HG02571 (cell line): ENCODE measurements around the gene CRB2.
"Not testable (repeated sequence)": the region's sequence is repeated elsewhere in the genome, so short reads cannot be mapped to it uniquely, and the experiment has no call there.

ENCODE experiments used
- ATAC-seq: cut with Tn5 transposase; IDR thresholded peaks from one replicate; pipeline ENCODE4 v1.9.1; 2021; ENCODE audit warnings: mild to moderate bottlenecking, moderate library complexity; ENCODE audit not compliant: unreplicated experiment

CRB2 gene

DNA sequence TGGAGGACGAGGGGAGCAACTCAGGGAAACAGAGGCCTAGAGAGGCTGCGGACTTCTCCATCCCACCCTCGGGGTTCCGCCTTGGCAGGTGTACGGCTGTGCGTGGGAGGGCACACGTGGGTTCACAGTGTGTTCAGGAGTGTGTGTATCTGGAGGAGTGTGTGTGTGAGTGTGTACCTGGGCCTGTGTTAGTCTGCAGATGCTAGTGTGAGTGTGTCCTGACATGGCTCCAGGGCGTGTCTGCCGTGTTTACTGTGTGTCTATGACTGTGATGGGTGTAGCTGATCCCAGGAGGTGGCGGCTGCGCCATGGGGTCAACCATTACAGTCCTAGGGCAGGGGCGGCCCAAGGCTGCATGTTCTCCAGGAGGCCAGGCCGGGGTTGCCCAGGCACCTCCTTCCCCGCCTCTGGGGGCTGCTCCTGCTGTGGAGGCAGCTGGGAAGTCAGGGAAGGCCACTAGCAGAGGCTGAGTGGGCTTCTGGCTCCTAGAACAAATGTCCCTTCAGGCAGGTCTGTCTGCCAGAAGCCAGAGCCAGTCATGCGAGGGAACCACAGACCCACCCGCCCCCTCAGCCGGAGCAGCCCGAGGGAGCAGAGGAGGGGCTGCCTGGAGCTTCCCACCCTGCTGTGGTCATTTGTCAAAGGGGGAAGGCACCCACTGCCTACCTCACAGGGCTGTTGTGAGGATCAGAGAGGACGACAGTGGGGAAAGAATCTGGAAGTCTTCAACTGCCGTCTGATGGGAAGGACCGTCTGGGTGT is 21.4 kb downstream of the CRB2 start:
- ATAC-seq: no peak

DNA sequence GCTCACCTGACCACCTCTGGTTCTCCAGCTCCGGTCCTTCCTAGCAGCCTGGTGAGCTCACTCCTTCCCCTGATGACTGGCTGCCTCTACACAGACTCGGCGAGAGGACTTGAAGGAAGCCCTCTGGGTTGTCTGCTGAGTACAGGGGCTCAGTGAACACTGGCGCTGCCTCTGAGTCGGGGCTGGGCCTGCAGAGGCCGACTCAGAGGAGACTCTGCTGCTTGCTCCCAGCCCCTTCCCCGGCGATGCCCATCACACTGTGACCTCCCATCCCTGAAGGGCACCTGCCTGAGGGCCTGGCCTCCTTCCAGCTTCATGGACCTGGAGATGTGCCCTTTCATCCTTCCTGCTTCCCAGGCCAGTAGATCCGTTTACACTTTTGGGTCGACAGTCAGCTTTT is 22.0 kb downstream of the CRB2 start:
- no peak for ATAC-seq

DNA sequence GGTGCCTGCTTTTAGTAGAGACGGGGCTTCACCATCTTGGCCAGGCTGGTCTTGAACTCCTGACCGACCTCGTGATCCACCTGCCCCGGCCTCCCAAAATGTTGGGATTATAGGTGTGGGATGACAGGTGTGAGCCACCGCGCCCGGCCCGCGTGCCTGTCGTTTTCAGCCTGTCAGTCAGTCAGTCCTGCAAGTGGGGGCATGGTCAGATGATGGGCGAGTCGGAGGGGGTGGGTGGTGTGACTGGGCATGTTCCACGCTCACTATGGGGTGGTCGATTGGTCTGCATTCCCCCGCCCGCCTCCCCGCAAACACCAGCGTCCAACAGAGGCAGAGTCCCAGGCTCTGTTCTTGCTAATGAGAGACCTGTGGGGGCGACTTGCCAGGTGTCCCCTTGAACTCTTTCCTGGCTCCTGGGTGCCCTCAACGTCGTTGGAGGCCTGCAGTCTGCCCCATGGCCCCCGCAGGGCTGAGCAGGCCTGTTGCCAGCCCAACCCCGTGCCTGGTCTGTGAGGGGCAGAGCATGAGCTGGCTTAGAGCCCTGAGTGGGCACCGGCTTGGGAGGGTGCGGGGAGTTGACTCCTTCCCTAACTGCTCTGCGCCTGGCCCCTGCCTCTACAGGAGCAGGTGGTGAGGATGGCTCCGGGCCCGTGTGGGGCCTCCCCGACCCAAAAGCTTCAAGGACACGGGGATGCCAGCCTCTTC is 23.1 kb downstream of the CRB2 start:
- ATAC-seq: no peak

DNA sequence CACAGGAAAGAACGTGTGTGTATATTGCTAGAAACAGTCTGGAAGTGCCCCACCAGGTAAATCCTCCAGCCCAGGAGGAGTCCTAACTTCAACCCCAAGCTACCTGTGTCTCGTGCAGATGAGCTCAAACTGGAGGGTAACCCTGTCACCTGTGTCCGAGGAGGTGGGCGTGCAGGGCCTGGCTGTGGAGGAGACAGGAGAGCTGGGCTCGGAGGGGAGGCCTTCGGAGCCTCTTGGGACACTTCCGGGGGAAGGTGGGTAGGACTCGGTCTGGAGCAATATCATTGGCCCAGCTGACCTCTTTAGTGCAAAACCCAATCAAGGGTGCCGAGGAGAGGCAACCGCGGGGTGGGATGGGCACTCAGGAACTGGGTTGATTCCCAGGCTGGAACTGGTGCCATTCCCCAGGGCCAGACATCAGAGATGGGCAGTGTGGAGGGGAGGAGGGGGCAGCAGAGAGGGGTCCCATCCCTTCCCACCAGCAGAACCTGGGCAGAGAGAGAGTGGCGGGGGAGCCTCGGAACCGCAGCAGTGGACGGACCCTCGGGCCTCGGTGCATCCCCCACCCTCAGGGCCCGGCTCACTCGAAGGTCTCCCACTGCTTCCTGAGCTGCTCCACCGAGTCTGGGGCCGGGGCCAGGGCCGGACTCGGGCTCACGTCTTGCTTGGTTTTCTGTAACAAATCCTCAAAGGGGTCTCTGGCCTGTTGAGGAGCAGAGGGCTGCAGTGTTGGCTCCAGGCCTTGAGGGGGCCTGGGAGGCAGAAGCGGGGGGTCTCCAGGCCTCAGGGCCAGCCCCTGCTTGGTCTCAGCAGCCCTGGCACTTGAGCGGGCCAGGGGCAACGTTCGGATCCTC is 25.1 kb downstream of the CRB2 start:
- ATAC-seq: no peak

DNA sequence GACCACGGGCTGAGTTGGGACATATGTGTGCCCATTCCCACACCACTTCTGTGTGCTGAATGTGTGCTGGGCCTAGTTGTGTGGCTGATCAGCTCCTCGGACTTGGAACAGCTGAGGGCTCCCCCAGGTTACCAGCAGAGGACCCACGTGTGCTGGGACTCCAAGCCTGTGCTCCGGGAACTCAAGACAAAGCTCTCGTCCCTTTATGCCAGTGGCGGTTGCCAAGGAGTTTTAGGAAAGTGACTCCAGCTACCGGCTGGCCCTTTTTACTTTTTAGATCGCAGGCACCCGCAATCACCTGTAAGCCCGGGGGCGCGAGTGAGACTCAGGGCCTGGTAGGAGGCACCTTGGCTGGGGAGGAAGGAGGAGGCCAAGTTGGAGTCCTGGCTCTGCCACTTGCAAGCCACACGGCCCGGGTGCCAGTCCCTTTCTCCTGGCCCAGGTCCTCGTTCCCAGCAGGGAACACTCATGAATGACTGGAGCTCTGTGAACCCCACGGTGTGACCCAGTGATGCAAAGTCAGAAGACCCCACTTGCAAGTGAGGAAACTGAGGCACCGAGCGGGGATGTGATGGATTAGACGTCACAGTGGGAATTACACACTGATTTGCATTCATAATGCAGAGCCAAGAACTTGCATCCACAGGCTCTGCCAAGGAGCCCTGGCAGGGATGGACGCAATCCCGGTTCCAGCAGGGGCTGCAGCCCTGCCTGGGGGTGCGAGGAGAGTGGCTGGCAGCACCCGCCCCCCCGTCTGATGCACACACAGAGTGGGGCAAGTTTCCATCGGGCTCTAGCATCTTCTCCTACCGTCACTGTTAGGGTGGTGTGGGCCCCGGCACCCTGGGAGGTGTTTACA is 26.9 kb downstream of the CRB2 start:
- ATAC-seq: no peak

DNA sequence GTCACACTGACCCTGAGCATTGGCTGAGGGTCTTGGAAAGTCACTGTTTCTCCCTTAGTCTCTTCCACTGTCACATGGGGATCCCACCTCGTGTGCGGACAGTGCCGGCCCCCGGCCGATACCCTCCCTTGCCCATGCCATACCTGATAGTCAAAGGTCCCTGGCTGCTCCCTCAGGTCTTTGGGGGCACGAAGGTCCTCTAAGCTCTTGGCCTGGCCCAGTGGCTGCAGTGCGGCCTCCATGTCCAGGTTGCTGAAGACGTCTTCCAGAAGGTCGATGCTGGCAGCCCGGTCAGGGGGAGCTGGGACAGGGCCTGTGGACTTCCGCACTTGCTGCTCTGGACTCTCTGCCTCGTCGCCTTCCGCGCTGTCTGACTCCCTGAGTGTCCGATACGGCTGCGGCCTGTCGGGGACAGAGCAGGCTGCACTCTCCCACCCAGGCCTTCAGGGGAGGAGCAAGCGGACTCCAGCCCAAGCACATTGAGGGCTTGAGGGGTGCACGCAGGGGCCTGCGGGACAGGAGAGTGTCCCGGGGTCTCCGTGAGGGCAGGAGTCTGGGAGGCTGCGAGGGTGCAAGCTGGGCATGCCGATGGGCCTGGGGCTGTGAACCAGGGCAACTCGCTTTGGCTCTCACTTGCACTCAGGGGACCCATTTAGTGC is 27.6 kb downstream of the CRB2 start:
- ATAC-seq: no peak

DNA sequence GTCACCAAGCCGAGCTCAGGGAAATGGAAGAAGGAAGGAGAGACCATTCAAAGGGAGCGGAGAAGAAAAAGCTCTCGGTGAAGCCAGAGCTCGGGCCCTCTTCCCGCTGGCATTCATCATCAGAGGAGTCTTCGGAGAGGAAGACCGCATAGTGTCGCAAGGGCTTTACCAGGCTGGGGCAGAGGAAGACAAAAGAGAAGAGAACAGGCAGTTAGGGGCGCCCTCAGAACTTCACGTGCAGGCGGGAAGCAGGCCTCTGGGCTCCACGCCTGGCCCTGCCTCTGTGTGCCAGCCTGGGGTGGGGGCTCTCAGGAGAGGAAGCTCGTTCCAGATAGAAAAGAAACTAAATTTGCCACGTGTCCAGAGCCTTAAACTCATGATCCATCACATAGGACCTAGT is 31.7 kb downstream of the CRB2 start:
- no peak for ATAC-seq

DNA sequence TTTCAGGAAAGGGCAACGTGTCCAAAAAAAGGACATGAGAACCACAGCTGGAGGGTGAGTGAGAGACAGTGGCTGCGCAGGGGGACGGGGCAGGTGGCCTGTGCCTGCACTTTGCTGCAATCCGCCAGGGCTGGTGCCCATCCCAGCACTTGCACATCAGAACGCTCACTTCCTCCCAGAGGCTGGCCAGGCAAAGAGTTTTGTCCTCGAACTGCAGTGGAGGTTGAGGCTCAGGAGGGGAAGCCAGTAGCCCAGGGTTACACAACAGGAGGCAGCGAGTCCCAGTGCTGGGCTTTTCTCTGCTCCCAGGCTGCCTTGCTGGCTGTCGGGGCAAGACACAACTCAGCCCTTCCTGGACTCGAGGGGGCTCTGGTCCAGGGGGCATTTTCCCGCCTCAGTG is 33.1 kb downstream of the CRB2 start:
- no peak for ATAC-seq

DNA sequence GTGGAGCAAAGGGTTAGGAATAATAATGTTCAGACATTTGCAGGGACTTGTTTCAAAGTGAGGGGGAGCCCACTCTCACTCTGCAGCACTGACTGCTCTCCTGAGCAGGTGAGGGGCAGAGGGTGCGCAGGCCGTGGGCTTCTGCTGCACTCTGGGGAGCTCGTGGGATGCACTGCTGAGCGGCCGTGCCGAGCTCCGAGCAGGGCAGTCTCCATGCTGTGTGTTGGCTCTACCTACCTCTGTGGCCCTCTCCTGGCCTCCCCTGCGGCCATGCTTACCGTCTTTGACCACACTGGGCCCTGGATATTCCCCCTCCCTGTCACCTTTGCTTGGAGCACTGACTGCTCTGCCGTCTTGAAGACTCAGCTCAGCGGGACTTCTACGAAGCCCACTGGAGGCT is 33.7 kb downstream of the CRB2 start:
- ATAC-seq: no peak

DNA sequence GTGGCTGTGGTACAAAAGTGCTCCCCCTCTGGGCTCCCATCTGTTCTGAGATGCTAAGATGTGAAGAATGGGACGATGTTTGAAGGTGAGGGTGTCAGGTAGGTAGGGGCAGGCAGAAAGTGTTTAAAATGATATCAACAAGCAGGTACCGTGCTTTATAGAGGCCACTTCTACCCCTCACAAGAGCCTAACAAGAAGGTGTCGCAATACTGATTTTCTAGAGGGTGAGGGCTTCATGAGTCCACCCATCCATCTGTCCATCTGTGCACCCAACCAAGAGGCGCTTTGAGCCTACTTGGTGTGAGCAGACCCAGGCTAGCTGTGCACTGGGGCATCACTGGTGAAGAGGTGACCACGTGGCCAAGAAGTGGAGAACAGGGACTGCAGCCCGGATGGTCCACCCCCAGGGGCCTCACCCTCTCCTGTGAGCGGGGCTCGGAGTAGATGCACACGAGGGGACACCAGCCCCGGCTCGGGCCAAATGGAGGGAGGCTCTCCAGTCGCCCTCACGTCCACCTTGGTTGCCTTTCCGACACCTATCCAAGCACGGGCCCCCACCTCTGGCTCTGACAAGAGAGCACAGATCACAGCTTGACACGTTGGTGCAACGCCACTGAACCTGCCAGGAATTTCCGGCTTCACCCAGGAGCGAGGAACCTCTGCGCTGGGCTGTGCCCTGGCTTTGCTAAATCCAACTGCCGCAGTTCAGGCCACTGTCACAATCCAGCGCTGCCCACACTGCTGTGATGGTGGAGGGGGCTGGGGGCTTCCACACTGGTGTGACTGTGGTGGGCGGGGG is 34.5 kb downstream of the CRB2 start:
- ATAC-seq: no peak

DNA sequence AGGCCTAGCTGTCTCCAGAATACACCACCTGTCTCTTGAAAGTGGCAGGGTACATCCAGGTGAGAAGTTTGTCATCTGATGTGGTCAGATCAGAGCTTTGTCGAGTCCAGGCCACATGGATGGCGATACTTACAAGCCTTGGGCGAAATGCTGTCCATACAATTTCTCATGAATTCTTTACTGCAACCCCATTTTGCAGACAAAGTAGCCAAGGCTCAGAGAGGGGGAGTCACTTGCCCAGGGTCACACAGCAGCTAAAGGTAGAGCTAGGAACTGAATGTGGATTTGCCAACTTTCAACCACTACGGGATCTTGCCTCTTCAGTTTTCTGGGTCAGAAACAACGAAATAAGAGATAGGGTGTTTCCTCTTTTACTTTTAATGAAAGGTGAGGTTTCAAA is 35.2 kb downstream of the CRB2 start:
- ATAC-seq: no peak

DNA sequence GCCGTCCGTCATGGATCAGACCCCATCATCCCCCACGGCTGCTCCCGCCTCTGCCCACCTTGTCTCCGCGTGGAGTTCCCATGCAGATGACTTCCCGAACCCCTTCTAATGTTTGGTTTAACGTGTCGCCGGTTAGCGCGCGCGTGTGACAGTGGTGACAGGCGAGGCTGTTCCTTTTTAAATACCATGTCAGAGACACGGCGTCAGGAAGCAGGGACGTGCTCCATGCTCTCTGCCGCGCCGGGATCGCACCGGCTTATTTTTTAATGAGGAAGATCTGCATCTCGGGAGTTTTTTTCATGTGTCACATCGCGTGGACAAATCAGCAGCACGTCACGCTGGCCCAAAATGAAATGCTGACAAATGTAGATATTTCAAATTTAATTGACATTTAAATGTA is 35.9 kb downstream of the CRB2 start:
- ATAC-seq: no peak

DNA sequence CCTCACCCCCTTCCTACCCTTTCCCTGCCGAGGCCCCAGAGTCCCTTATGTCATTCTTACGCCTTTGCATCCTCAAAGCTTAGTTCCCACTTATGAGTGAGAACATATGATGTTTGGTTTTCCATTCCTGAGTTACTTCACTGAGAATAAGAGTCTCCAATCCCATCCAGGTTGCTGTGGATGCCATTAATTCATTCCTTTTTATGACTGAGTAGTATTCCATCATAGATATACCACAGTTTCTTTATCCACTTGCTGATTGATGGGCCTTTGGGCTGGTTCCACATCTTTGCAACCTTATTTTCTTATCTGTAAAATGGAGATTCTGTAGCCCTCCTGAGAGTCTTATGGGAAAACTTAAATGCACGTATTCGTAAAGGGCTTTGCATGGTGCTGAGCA is 36.8 kb downstream of the CRB2 start:
- ATAC-seq: no peak

DNA sequence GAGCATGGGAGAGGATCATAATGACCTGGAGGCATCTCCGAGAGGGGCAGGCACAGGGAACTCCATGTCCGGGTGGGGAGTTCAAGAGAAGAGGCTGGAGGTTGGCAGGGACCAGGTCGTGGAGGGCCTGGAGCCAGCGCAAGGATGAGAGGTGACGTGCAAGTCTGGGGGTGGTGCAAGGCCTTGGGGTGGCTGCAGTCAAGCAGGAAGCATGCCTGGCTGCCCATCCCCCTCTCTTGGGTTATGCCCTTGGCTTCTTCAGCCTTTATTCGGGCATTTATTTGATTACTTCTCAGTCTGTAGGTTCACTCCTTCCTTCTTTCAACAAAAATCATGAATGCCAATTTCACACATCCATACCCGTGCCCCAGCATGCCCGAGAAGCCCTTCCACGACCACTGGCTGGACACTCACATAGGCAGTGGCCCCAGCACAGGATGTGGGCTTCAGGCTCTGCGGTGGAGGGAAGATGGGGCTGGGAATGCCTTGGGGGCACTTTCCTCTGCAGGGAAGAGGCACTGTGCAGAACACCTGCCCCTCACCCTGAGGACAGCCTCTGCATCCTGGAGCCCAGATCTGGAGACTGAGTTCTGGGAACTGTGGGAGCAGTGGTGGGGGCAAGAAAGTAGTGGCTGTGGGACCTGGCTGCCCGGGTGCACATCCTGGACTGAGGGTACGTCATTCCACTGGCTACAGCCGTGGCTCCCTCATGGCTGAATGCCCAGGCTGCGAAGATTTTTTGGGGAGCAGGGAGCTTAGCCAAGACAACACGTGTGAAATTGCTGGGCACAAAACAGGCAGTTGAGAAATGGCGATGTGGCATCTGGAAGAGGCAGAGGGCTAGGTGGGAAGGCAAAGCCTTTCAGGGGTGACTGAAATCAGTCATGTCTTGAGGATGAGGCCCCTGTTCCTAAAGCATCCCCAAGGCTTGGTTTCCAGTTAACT is 38.6 kb downstream of the CRB2 start:
- no peak for ATAC-seq

DNA sequence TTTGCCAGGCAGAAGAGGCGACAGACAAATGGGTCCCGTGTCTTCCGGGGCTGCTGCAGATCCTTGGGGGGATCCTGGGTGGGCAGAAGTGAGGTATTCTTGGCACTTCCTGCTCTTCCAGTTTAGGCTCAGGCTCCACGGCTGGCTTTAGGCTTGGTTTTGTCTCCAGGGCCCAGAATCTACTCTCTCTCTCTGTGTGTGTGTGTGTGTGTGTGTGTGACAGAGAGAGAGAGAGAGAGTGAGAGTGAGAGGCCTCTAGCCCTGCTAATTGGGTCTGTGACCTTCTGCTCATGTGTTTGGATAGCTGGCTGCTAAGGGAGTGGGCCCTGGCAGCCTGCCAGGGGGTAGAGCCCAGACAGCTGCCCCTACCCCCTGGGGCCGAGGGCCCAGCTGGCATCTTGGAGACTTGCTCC is 39.3 kb downstream of the CRB2 start:
- no peak for ATAC-seq

DNA sequence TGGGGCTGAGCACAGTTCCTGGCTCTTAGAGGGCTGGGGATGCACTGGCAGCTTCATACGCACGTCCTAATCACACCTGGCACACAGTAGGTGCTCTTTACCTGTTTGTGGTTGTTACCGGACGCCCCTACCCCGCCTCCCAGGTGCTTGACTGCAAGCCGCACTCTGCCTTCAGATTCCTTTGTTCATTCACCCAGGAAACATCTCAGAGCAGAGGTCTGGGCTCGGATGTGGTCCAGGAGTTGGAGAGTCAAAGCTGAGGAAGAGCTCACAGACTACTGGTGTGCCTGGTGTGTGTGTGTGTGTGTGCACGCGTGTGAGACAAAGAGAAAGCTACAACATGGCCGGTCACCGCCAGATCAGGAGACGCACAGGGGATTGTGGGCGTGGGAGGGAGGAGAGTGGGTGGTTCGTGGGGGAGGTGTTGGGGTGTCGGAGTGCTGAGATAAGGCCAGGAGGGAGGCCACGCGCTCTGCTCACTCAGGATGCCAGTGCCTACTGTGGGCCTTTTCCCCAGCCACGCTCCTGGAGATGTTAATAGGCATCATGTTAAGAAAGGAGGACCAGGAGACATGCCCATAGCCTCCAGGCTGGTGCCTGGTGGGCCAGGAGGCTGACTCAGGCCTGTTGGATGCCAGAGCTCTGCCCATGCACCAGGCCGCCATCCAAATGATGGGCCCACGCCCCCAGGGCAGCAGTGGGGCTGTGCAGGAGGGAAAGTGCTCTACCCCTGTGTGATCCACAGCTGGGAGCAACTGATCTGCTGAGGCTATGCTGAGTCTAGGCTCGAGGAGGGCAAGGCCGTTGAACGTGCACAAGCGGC is 39.9 kb downstream of the CRB2 start:
- ATAC-seq: no peak

DNA sequence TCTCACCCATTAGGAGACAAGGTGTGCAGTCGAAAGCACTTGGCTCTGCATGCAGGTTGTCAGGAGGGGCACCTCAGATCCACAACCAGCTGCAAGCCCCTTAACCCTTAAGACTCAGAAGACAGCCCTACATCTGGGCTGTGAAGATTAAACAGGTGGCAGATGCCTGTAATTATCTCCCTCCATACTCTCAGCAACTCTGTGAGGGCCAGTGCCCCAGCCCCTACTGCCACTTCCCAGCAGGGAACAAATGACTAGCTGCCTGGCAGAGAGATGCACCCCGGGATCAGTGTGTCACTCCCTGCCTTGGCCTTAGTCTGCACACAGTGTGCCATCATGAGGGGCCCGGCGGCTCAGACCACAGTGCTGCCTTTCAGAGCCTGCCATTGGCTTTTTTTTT is 42.0 kb downstream of the CRB2 start:
- ATAC-seq: no peak

DNA sequence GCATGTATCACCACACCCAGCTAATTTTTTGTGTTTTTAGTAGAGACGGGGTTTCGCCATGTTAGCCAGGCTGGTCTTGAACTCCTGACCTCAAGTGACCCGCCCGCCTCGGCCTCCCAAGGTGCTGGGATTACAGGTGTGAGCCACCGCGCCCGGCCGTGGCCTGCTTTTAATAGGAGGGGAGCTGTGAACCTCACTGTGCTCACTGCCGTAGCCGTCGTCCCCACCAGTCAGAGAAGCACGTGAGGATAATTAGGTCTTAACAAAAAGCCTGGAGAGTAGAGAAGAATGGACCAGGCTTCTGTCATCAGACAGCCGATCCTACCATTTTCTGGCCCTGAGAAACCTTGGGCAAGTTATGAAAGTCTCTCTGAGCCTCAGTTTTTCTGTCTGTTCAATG is 42.9 kb downstream of the CRB2 start:
- ATAC-seq: not testable (repeated sequence)
